Hematopoietic multipotent progenitor cell treated with erythropoietin and hydrocortisone succinate and interleukin-3 and kit ligand, for 15 days (in vitro differentiated cells): Measurements from ENCODE around the gene PAXX.
A peak's percentile ranks its signal among the peaks of the same experiment; 100 is the strongest.
"Not testable (repeated sequence)": the region's sequence is repeated elsewhere in the genome, so short reads cannot be mapped to it uniquely, and the experiment has no call there.

Experiments used
- DNase-seq: peaks from one replicate; pipeline ENCODE4 v3.0.0-alpha.2; 2015; ENCODE audit warnings: low spot score

The PAXX gene

GRCh38 chr9:137032858-137033257, 40.6 kb downstream of the PAXX start:
- no peak for DNase-seq

- DNase-seq = not testable (repeated sequence)
These were observed 41.3 kb downstream of the PAXX start for GRCh38 chr9:137033481-137033880.

GRCh38 chr9:137034039-137034708, 42.0 kb downstream of the PAXX start:
- no peak for DNase-seq

- DNase-seq = peak; percentile 82
These were observed 42.7 kb downstream of the PAXX start for GRCh38 chr9:137034709-137035506.

GRCh38 chr9:137035507-137035834, 43.2 kb downstream of the PAXX start:
- no peak for DNase-seq

GRCh38 chr9:137035937-137036336, 43.7 kb downstream of the PAXX start:
- DNase-seq = no peak

GRCh38 chr9:137037035-137037434, 44.8 kb downstream of the PAXX start:
- DNase-seq = no peak

GRCh38 chr9:137037483-137037882, 45.3 kb downstream of the PAXX start:
- no peak for DNase-seq

- DNase-seq = no peak
These were observed 46.7 kb downstream of the PAXX start for GRCh38 chr9:137038916-137039315.

GRCh38 chr9:137039611-137040366, 47.6 kb downstream of the PAXX start:
- no peak for DNase-seq

GRCh38 chr9:137040568-137040967, 48.3 kb downstream of the PAXX start:
- DNase-seq = no peak

- DNase-seq = no peak
These were observed 48.9 kb downstream of the PAXX start for GRCh38 chr9:137041124-137041523.

GRCh38 chr9:137042751-137043727, 50.8 kb downstream of the PAXX start:
- DNase-seq = no peak
